HG03342 (cell line): ENCODE data around the gene SPATA7.

ENCODE experiments used
- ATAC-seq: cut with Tn5 transposase; IDR thresholded peaks from one replicate; pipeline ENCODE4 v1.9.1; 2021; ENCODE audit warnings: mild to moderate bottlenecking, moderate library complexity; ENCODE audit not compliant: unreplicated experiment

The SPATA7 gene

GRCh38 chr14:88481059-88481458 is 95.6 kb downstream of the SPATA7 start:
- no peak for ATAC-seq

DNA sequence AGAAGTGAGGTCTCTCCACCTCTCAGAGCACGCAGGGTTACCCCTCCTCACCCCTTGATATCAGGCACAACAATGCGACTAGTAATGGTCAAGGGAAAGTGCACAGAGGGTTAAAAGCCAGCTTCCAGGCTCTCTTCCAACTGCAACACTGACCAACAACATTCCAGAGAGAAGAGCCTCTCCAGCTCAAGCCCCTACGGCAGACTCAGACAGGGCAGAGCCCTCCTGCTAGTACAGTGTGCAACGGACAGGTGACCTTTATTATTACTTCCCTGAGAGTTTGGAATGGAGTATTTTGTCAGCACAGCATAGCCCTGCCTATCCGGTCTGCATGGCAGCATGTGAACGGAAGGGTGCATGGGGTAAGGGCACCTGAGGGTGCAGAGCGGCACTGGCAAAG is 96.3 kb downstream of the SPATA7 start:
- ATAC-seq: no peak

GRCh38 chr14:88482524-88482923 is 97.1 kb downstream of the SPATA7 start:
- no peak for ATAC-seq
